Activated CD8-positive, alpha-beta memory T cell treated with anti-CD3 and anti-CD28 coated beads, Interleukin-2, amount 50 U/mL, for 24 hours (primary cell): ENCODE results near the gene KLRD1.
"Not testable (repeated sequence)": the region's sequence is repeated elsewhere in the genome, so short reads cannot be mapped to it uniquely, and the experiment has no call there.

Experiments used
- DNase-seq: peaks from one replicate; pipeline ENCODE4 v3.0.0-alpha.2; 2020; ENCODE audit errors: extremely low read depth

The KLRD1 gene

DNA sequence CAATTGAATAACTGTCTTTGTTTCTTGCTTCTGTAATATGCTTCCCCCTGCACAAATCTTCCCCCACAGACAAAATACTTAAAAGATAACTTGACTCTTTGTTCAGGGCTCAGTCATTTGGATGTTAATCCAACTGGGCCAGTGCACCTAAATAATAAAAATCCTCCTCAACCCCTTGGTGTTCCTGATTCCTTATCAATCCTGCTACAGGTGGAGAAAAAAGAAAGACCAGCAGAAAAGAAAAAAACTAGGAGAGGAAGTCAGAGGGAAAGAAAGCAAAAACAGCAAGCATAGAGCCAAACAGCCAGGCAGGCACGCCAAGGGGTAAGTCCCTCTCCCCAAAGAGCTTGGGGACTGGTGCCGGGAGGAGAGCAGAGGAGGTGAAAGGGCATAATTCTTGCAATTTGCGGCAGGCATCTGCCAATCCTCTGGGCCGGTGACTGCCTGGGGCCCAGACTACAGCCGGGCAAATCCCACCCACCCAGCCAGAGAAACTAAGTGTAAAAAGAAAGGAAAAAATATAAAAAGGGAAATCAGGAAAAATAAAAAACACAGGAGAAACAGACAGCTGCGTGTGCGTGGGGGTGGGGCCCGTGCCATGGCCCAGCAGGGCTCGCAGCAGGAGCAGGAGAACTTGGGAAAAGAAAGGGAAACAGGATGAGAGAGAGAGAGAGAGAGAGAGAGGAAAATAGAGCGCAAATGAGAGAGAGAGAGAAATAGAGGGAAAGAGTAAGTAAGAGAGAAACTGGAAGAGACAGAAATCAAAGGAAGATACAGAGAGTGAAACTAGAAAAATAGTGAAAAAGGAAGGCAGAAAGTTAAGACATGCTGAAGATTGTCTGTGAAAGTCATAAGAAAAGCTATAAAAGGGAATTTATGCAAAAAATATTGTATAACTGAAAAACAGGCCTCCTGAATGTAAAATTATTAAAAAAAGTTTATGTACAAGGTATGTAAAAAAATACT, 60.8 kb downstream of the KLRD1 start:
- DNase-seq: no peak

DNA sequence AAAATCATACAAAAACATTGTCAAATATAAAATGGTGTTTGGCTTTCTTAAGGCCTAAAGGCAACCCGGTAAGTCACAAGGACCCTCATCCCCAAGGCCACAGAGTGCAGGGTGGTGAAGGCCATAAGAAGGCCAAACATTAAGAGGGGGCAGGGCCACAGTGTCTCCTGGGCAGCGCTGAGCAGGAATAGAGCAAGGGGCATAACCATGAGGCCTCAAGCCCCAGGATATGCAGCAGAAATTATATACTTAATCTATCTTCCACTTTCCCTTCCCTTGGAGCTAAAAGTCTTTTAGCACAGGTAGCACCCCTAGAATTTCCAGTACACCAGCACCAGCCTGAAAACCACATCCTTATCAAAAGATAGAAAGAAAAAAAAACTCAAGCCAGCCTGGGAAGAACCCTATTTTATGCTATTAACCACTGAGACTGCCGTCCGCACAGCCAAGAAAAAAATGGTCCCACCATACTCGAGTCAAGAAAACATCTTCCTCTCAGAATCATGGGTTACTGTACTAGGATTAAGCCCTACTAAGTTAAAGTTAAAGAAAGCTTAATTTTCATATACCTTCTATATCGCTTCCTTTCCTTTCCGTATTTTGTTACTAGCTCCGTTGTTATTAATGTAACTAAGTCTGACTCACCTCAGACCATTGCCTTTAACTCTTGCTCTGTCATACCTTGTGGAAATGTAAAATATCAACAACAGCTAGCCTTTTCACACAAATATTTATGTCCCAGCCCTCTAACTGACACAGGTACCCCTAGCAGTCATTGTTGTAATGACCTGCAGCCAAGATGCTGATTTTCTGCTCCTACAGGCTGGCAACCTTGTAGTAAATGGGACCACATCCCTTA, 62.1 kb downstream of the KLRD1 start:
- DNase-seq: no peak

DNA sequence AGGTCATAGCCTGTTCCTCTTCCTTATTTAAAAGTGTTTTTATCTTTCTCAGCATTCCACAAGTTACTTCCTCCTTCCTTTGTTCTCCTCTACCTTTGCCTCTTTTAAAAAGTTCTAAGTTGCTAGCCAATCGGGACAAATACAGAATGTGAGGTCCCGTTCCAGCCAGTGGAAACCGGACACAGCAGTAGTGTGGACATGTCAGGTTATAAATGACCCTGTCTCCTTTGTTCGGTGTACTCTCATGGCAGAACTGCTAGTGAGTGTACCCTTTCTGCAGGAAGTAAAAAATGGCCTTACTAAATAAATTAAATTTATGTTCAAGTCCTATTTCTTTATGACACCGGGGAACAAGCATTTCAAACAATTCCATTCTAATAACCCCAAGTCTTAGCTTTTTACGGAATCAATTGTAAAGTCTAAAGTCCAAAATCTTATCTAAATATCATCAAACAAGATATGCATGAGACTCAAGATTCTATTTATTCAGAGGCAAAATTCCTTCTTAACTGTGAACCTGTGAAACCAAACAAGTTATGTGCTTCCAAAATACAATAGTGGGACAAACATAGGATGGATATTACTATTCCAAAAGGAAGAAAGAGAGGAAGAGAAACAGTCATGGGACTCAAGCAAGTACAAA, 64.3 kb downstream of the KLRD1 start:
- not testable (repeated sequence) for DNase-seq

DNA sequence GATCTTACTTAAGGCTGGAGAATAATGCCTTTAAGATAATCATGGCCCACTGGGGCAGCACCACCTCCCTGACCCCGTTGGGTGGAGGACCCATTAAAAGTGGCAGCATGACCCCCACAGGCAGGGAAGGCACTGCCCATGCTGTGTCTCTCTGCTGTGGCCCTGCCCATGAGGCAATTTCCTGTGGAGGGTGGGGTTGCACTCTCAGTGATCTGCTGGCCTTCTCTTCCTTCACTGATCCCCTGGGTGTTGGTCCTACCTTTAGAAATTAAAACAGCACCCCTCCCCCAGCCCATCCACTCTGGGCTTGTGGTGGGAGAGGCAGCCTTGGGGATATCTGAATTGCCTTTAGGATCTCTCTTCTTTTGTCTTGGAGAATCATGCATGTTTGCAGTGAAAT, 64.9 kb downstream of the KLRD1 start:
- no peak for DNase-seq

DNA sequence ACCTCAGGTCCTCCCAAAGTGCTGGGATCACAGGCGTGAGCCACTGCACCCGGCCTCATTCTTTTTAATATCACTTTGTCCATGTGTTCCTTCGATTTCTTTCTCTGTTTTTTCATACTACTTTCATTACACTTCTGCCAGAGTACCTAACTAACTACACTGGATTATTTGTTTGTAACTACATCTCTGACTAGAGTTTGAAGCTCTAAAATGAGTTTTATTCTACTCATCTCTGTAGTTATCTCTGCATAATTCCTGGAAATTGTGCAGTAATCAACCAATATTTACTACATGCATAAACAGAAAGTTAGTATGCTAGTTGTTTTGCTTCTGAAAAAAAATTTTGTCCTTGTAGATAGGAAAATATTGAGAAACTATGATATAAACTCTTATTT, 67.0 kb downstream of the KLRD1 start:
- DNase-seq: no peak

DNA sequence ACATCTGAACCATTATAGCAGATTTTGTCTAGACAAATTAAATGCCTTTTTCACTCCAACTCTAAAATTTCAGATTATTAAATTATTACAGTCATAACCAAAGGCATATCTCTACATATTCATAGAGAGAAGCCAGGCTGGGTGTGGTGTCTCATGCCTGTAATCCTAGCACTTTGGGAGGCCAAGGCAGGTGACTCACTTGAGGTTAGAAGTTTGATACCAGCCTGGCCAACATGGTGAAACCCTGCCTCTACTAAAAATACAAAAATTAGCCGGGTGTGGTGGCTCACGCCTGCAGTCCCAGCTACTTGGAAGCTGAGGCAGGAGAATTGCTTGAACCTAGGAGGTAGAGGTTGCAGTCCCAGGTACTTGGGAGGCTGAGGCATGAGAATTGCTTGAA, 71.1 kb downstream of the KLRD1 start:
- DNase-seq: not testable (repeated sequence)
